ENCODE measurements around the gene CORO2A. TPM values are rescaled to one million over a fixed set of nuclear protein-coding genes. Genes with fewer than 3 reads are reported as not detected.

Gene CORO2A
- total and polyA plus RNA-seq, 8 donors = 0.20 to 1.3 (median 0.60) TPM

GRCh38 chr9:98099898-98100297 lies 92.5 kb downstream of the CORO2A start:
- no peak for TF ChIP-seq CTCF (IDR thresholded peaks at IDR 0.05)
- 51 to 60% methylated on average over 5 of the region's 5 CpGs for WGBS, 2 donors
- Histone ChIP-seq H3K36me3 (no peaks in the 10 kb centered on the region), H3K9me3 (no peaks in the 10 kb centered on the region), H3K27me3 (no peaks in the 10 kb centered on the region), H3K27ac (peak overlapping the region in 1 of 4 donors; percentile 16), H3K4me3 (no peak overlapping the region), H3K4me1 (no peaks in the 10 kb centered on the region)
- DNase-seq (no peak), FAIRE-seq (no peak), ATAC-seq (peak in 3 of 4 donors; percentile 27 to 36 (median 31))
- intact Hi-C loops (cut with DNase I) = no loop called here

- TF ChIP-seq CTCF (IDR thresholded peaks at IDR 0.05) = no peak
- intact Hi-C loops (cut with DNase I) = no loop called here
- Histone ChIP-seq H3K4me1 (no peaks in the 10 kb centered on the region), H3K36me3 (no peaks in the 10 kb centered on the region), H3K9me3 (no peaks in the 10 kb centered on the region), H3K27ac (no peak overlapping the region), H3K4me3 (no peak overlapping the region), H3K27me3 (no peaks in the 10 kb centered on the region)
- WGBS, 2 donors = 99 to 100% methylated on average over 2 of the region's 2 CpGs
- ATAC-seq (no peak), DNase-seq (no peak), FAIRE-seq (no peak)
These were observed 93.1 kb downstream of the CORO2A start for GRCh38 chr9:98099346-98099745.

GRCh38 chr9:98097836-98098235 lies 94.6 kb downstream of the CORO2A start:
- H3K27me3 ChIP-seq = no peaks in the 10 kb centered on the region
- TF ChIP-seq CTCF (IDR thresholded peaks at IDR 0.05) = no peak
- no peaks in the 10 kb centered on the region for H3K9me3 ChIP-seq
- H3K4me1 ChIP-seq = no peaks in the 10 kb centered on the region
- DNase-seq (peak in 1 of 6 donors; percentile 43), ATAC-seq (peak in 3 of 4 donors; percentile 57 to 85 (median 60)), FAIRE-seq (no peak)
- WGBS, 2 donors = 70 to 71% methylated on average over 4 of the region's 4 CpGs
- H3K27ac ChIP-seq = no peak overlapping the region
- intact Hi-C loops (cut with DNase I) = no loop called here
- no peaks in the 10 kb centered on the region for H3K36me3 ChIP-seq
- H3K4me3 ChIP-seq = no peak overlapping the region

- no peak for FAIRE-seq
- TF ChIP-seq CTCF (IDR thresholded peaks at IDR 0.05) = no peak
These were observed 96.3 kb downstream of the CORO2A start for GRCh38 chr9:98096091-98096490.

GRCh38 chr9:98095401-98095800 lies 97.0 kb downstream of the CORO2A start:
- no peak overlapping the region for H3K27ac ChIP-seq
- no peak for ATAC-seq
- H3K36me3 ChIP-seq = no peaks in the 10 kb centered on the region
- 87 to 92% methylated on average over 7 of the region's 7 CpGs for WGBS, 2 donors
- H3K4me1 ChIP-seq = no peaks in the 10 kb centered on the region
- no peak for FAIRE-seq
- intact Hi-C loops (cut with DNase I) = no loop called here
- peak in 1 of 6 donors; percentile 6 for DNase-seq
- H3K27me3 ChIP-seq = no peaks in the 10 kb centered on the region
- H3K4me3 ChIP-seq = no peak overlapping the region
- TF ChIP-seq CTCF (IDR thresholded peaks at IDR 0.05) = no peak
- H3K9me3 ChIP-seq = no peaks in the 10 kb centered on the region

More at GRCh38 chr9:98096091-98096490, 96.3 kb downstream of the CORO2A start:
- 90 to 97% methylated on average over 5 of the region's 5 CpGs for WGBS, 2 donors
- DNase-seq = no peak
- Histone ChIP-seq H3K27me3 (no peaks in the 10 kb centered on the region), H3K4me1 (no peaks in the 10 kb centered on the region), H3K4me3 (no peak overlapping the region), H3K9me3 (no peaks in the 10 kb centered on the region), H3K27ac (no peak overlapping the region), H3K36me3 (no peaks in the 10 kb centered on the region)
- no peak for ATAC-seq
- intact Hi-C loops (cut with DNase I) = no loop called here
